GM12875 (cell line): ENCODE results near the gene XRN1.
"Not testable (repeated sequence)": the region's sequence is repeated elsewhere in the genome, so short reads cannot be mapped to it uniquely, and the experiment has no call there.

Experiments used
- H3K4me3 ChIP-seq: one replicate; pipeline ENCODE4 v1.5.1; 2011; ENCODE audit warnings: low read depth, low read length, control low read depth
- CTCF ChIP-seq: IDR thresholded peaks from 2 replicates; pipeline ENCODE4 v1.5.1; 2011; ENCODE audit warnings: low read depth, mild to moderate bottlenecking, control low read depth, inconsistent platforms, low read length, moderate library complexity, borderline replicate concordance; ENCODE audit not compliant: insufficient read depth

Gene XRN1

GRCh38 chr3:142450881-142451280 is 3.0 kb upstream of the XRN1 start:
- no peak for TF ChIP-seq CTCF
- H3K4me3 ChIP-seq = no peak overlapping the region

DNA sequence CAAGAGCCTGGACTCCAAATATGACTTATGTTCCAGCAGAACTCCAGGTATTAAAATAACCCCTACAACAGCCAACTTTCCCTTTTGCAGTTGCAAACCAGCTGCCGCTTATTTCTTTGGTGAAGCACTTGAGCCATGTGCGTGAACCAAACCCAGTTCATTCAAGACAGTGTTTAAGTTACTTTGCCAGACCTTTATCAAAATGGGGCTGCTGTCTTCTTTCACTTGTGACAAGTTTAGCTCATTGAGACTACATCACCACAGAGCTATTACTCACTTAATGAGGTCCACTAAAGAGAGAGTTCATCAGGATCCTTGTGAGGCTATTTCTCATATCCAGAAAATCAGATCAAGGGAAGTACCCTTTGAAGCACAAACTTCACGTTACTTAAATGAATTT is 2.4 kb upstream of the XRN1 start:
- no peak for TF ChIP-seq CTCF
- H3K4me3 ChIP-seq = no peak overlapping the region

GRCh38 chr3:142447301-142447851 is 461 bp downstream of the XRN1 start:
- peak overlapping the region; percentile 99 for H3K4me3 ChIP-seq
- TF ChIP-seq CTCF = no peak

DNA sequence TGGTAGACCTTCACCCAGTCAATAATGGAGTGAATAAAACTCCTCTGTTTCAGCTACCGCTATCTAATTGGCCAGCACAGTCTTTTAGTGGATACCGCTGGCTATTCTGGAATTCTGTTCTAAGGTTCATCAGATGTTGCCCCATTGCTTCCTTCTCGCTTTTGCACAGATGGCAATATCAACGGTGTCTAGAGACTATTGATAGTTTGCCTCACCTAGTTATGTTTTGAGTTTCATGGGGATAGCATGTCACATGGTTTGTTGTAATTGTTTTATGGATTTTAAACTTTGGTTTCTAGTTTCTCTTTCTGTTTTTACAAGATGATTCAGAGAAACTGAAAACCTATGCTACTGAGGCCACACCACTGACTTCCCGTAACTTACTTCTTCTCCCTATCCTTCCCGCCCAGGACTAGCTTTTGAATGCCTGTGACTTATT is 2.0 kb downstream of the XRN1 start:
- H3K4me3 ChIP-seq = no peak overlapping the region
- TF ChIP-seq CTCF = no peak

- H3K4me3 ChIP-seq = no peak overlapping the region
- no peak for TF ChIP-seq CTCF
These were observed 3.5 kb downstream of the XRN1 start for GRCh38 chr3:142444343-142444742.

DNA sequence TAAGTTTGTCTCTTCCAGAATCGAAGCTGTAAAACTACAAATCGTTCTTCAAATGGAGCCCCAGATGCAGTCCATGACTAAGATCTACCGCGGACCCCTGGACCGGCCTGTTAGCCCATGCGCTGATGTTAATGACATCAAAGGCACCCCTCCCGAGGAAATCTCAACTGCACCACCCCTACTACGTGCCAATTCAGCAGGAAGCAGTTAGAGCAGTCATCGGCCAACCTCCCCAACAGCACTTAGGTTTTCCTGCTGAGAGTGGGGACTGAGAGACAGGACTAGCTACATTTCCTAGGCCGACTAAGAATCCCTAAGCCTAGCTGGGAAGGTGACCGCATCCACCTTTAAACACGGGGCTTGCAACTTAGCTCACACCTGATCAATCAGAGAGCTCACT is 4.8 kb downstream of the XRN1 start:
- H3K4me3 ChIP-seq = not testable (repeated sequence)

GRCh38 chr3:142439499-142440220 is 8.2 kb downstream of the XRN1 start:
- not testable (repeated sequence) for H3K4me3 ChIP-seq

DNA sequence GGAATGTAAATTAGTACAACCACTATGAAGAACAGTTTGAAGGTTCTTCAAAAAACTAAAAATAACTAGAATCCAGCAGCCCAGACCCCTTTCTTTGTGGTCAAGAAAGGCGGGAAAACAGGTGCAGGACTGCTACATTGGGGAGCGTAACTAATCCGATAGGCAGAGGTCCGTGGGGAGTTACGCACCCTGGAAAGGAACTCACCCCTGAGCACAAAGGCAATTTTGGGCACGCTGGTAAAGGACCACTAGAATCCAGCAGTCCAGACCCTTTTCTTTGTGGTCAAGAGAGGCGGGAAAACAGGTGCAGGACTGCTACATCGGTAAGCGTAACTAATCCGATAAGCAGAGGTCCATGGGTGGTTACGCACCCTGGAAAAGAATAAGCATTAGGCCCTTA is 9.7 kb downstream of the XRN1 start:
- not testable (repeated sequence) for H3K4me3 ChIP-seq
